Measurements from ENCODE around the gene AKT2.

GRCh38 chr19:40286235-40286970, 1.3 kb upstream of the AKT2 start:
- TF ChIP-seq POLR2A (IDR thresholded peaks at IDR 0.05) (no peak), CTCF (IDR thresholded peaks at IDR 0.05) (no peak)

Data from adrenal gland (tissue), 5 donors.